Measurements from ENCODE around the gene CLASP2. TPM values are rescaled to one million over a fixed set of nuclear protein-coding genes. Genes with fewer than 3 reads are reported as not detected.

CLASP2 gene
- total and polyA plus RNA-seq, 8 donors: 48.4 to 73.3 (median 61.6) TPM

DNA sequence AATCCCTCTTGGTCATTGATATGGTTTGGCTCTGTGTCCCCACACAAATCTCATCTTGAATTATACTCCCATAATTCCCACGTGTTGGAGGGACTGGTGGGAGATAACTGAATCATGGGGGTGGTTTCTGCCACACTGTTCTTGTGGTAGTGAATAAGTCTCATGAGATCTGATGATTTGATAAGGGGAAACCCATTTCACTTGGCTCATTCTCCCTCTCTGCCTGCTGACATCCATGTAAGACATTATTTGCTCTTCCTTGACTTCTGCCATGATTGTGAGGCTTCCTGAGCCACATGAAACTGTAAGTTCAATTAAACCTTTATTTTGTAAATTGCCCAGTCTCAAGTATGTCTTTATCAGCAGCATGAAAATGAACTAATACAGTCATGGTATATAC is 171.0 kb downstream of the CLASP2 start:
- Histone ChIP-seq H3K27ac (no peak overlapping the region), H3K4me1 (no peaks in the 10 kb centered on the region), H3K36me3 (peaks cover 0 to 35% of the 10 kb centered on the region in 2 donors), H3K4me3 (no peak overlapping the region), H3K27me3 (no peaks in the 10 kb centered on the region), H3K9me3 (no peaks in the 10 kb centered on the region)
- intact Hi-C loops (cut with DNase I): no loop called here
- DNase-seq (no peak), ATAC-seq (no peak)
- TF ChIP-seq, protein P1, sequence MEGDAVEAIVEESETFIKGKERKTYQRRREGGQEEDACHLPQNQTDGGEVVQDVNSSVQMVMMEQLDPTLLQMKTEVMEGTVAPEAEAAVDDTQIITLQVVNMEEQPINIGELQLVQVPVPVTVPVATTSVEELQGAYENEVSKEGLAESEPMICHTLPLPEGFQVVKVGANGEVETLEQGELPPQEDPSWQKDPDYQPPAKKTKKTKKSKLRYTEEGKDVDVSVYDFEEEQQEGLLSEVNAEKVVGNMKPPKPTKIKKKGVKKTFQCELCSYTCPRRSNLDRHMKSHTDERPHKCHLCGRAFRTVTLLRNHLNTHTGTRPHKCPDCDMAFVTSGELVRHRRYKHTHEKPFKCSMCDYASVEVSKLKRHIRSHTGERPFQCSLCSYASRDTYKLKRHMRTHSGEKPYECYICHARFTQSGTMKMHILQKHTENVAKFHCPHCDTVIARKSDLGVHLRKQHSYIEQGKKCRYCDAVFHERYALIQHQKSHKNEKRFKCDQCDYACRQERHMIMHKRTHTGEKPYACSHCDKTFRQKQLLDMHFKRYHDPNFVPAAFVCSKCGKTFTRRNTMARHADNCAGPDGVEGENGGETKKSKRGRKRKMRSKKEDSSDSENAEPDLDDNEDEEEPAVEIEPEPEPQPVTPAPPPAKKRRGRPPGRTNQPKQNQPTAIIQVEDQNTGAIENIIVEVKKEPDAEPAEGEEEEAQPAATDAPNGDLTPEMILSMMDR (IDR thresholded peaks at IDR 0.05): no peak

DNA sequence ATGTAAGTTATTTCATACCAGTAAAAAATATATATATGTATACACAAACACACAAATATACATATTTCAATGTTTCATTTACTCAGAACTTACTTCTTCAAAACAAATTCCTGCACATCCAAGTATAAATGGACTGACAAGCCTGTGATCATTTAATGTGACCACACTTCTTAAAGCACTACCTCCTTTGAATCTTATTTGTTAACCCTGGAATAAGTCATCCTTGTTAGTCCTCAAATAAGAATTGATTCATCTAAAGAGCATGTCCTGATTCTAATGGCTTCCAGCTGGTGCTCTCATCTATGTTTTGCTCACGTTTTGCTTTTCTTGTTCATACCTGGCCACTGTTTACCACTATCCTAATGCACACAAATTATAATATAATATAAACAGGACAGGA is 173.9 kb downstream of the CLASP2 start:
- no peaks in the 10 kb centered on the region for H3K4me1 ChIP-seq
- intact Hi-C loops (cut with DNase I): no loop called here
- H3K4me3 ChIP-seq: no peak overlapping the region
- H3K9me3 ChIP-seq: no peaks in the 10 kb centered on the region
- DNase-seq (no peak), ATAC-seq (no peak)
- H3K27me3 ChIP-seq: no peaks in the 10 kb centered on the region
- TF ChIP-seq, protein P1 (IDR thresholded peaks at IDR 0.05): no peak
- no peak overlapping the region for H3K27ac ChIP-seq
- H3K36me3 ChIP-seq: peaks cover 0 to 17% of the 10 kb centered on the region in 2 donors

DNA sequence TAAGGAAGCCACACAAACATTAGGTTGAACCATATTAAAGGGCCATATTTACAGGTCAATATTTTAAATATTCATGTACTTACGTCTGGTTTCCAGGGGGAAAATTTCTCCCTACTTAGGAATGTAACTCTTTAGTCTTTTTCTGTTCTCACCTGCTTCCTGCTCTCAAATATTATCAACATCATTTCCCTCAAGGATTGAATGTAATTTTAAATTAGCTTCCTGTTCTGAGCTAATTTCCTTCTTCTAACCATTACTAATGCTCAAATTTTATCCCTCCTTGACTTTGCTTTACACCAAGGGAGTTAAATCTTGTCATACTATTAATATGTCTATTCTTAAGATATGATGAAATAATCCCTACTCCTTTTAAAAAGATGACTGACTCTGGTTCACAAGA is 174.5 kb downstream of the CLASP2 start:
- TF ChIP-seq, protein P1 (IDR thresholded peaks at IDR 0.05): no peak
- ATAC-seq: no peak

DNA sequence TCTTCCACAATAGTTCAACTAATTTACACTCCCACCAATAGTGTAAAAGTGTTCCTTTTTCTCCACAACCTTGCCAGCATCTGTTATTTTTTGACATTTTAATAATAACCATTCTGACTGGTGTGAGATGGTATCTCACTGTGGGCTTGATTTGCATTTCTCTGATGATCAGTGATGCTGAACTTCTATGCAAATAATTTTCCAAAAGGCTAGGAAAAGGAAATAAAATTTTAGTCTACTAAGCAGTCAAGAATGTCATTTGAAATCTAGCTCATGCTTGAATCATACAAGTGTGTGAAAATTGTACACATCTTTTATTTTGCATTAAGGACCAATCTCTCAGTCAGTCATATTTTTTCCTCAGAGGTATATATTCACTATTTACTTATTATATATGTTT is 176.1 kb downstream of the CLASP2 start:
- DNase-seq (no peak), ATAC-seq (no peak)
- H3K9me3 ChIP-seq: no peaks in the 10 kb centered on the region
- H3K4me3 ChIP-seq: no peak overlapping the region
- no peaks in the 10 kb centered on the region for H3K27me3 ChIP-seq
- TF ChIP-seq, protein P1 (IDR thresholded peaks at IDR 0.05): no peak
- no peak overlapping the region for H3K27ac ChIP-seq
- peaks cover 0 to 28% of the 10 kb centered on the region in 2 donors for H3K36me3 ChIP-seq
- no peaks in the 10 kb centered on the region for H3K4me1 ChIP-seq
- intact Hi-C loops (cut with DNase I): no loop called here

More for the DNA sequence above, 174.5 kb downstream of the CLASP2 start:
- Histone ChIP-seq H3K36me3 (peaks cover 0 to 17% of the 10 kb centered on the region in 2 donors), H3K27ac (no peak overlapping the region), H3K4me3 (no peak overlapping the region), H3K9me3 (no peaks in the 10 kb centered on the region), H3K27me3 (no peaks in the 10 kb centered on the region), H3K4me1 (no peaks in the 10 kb centered on the region)
- no peak for DNase-seq
- intact Hi-C loops (cut with DNase I): no loop called here

DNA sequence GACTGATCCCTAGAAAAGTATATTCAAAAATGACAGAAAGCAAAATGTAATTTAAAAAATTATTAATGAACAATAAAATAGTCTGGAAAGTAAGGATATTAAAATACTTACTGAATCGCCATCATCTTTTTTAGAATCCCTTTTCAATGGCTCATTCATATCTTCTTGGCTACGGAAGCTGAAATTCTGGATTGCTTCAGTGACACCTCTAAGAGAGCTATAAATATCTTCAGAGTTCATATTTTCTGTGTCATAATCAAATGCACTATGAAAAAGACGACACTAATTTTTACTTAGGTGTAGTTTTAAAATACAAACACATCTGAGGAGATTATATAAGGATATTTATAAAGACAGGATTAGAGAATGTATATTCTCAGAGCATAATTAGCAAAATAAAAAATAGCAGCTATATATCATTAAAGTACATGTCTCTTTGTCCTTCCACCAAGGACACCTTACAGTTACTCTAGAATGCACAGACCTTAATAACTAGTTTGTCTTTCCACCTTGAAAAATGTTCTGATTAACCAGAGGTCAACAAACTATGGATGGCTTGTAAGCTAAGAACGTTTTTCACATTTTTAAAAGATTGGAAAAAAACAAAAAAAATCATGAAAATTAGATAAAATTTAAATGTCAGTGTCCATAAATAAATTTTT is 179.2 kb downstream of the CLASP2 start:
- no peak for DNase-seq
- Histone ChIP-seq H3K36me3 (peaks cover 0 to 45% of the 10 kb centered on the region in 2 donors), H3K4me3 (no peak overlapping the region), H3K27ac (no peak overlapping the region), H3K9me3 (no peaks in the 10 kb centered on the region), H3K27me3 (no peaks in the 10 kb centered on the region), H3K4me1 (no peaks in the 10 kb centered on the region)
- intact Hi-C loops (cut with DNase I): no loop called here
- no peak for ATAC-seq
- TF ChIP-seq, protein P1 (IDR thresholded peaks at IDR 0.05): no peak
